OCI-LY3 (cell line): ENCODE data around the gene C1orf105.

Experiments used
- H2AFZ ChIP-seq: fragments of 200-600, 300-600 bp; shearing (Covaris generic); 2 replicates; pipeline ENCODE4 v1.6.0; 2014; ENCODE audit warnings: antibody characterized with exemption, low read depth, low read length
- H3K27ac ChIP-seq: fragments of 200-600, 300-600 bp; sonication (generic); 2 replicates; pipeline ENCODE4 v1.5.1; 2014; ENCODE audit warnings: mild to moderate bottlenecking, low read length, moderate library complexity, mixed read lengths
- H3K27me3 ChIP-seq: fragments of 200-600, 300-600 bp; sonication (generic); 2 replicates; pipeline ENCODE4 v1.6.1; 2014; ENCODE audit warnings: low read depth, low read length, mixed read lengths
- H3K36me3 ChIP-seq: fragments of 200-600, 300-600 bp; sonication (generic); replicated peaks from 2 replicates; pipeline ENCODE3; 2014; ENCODE audit warnings: low read depth, low read length, mixed read lengths
- H3K4me1 ChIP-seq: fragments of 300-600, 200-600 bp; sonication (generic); 2 replicates; pipeline ENCODE4 v1.6.1; 2014; ENCODE audit warnings: low read length, mixed read lengths
- H3K4me2 ChIP-seq: fragments of 200-600, 300-600 bp; sonication (generic); 2 replicates; pipeline ENCODE4 v1.6.1; 2014; ENCODE audit warnings: low read length, mixed read lengths
- H3K4me3 ChIP-seq: fragments of 300-600, 200-600 bp; sonication (generic); 2 replicates; pipeline ENCODE4 v1.5.1; 2014; ENCODE audit warnings: antibody characterized with exemption, mild to moderate bottlenecking, low read length, moderate library complexity
- H3K79me2 ChIP-seq: fragments of 300-600, 200-600 bp; shearing (Covaris generic); 2 replicates; pipeline ENCODE4 v1.6.1; 2014; ENCODE audit warnings: mild to moderate bottlenecking, low read length, mixed read lengths
- H3K9ac ChIP-seq: fragments of 300-600, 200-600 bp; shearing (Covaris generic); 2 replicates; pipeline ENCODE4 v1.6.0; 2014; ENCODE audit warnings: mild to moderate bottlenecking, low read length, moderate library complexity
- H3K9me3 ChIP-seq: fragments of 200-600, 300-600 bp; shearing (Covaris generic); 2 replicates; pipeline ENCODE4 v1.6.1; 2014; ENCODE audit warnings: low read length, mixed read lengths; ENCODE audit not compliant: insufficient read depth
- H4K20me1 ChIP-seq: fragments of 200-600, 300-600 bp; sonication (generic); 2 replicates; pipeline ENCODE4 v1.6.1; 2016; ENCODE audit warnings: low read length, mixed read lengths; ENCODE audit not compliant: insufficient read depth
- CTCF ChIP-seq: fragments of 200-600, 300-600 bp; sonication (generic); IDR thresholded peaks from 2 replicates; pipeline ENCODE4 v1.5.1; 2014; ENCODE audit warnings: antibody characterized with exemption, low read length, low read depth
- EZH2phosphoT487 ChIP-seq: fragments of 200-600 bp; shearing (Covaris generic); IDR thresholded peaks from 2 replicates; pipeline ENCODE4 v1.6.1; 2018; ENCODE audit warnings: antibody characterized with exemption, mixed run types, low read depth

C1orf105 gene

GRCh38 chr1:172414331-172414730, 6.2 kb upstream of the C1orf105 start:
- Histone ChIP-seq H3K79me2 (no peaks in the 10 kb centered on the region), H3K4me3 (no peak overlapping the region), H3K36me3 (no peaks in the 10 kb centered on the region), H3K9me3 (no peaks in the 10 kb centered on the region), H3K27ac (no peak overlapping the region), H2AFZ (no peak overlapping the region), H3K9ac (no peak overlapping the region), H4K20me1 (no peaks in the 10 kb centered on the region), H3K4me2 (no peak overlapping the region), H3K4me1 (peaks cover 18% of the 10 kb centered on the region), H3K27me3 (no peaks in the 10 kb centered on the region)
- TF ChIP-seq CTCF (no peak), EZH2phosphoT487 (no peak)

- Histone ChIP-seq H3K9ac (no peak overlapping the region), H3K27ac (no peak overlapping the region), H3K4me1 (peaks cover 13% of the 10 kb centered on the region), H3K4me2 (no peak overlapping the region), H3K9me3 (no peaks in the 10 kb centered on the region), H3K27me3 (no peaks in the 10 kb centered on the region), H3K4me3 (no peak overlapping the region), H2AFZ (no peak overlapping the region), H3K36me3 (no peaks in the 10 kb centered on the region), H3K79me2 (no peaks in the 10 kb centered on the region), H4K20me1 (no peaks in the 10 kb centered on the region)
- no peak for TF ChIP-seq CTCF
- no peak for TF ChIP-seq EZH2phosphoT487
These were observed 3.9 kb upstream of the C1orf105 start for GRCh38 chr1:172416496-172417035.

- H3K4me2 ChIP-seq, result no peak overlapping the region
- no peaks in the 10 kb centered on the region for H3K36me3 ChIP-seq
- H3K4me3 ChIP-seq, result no peak overlapping the region
- no peaks in the 10 kb centered on the region for H4K20me1 ChIP-seq
- H3K27ac ChIP-seq, result no peak overlapping the region
- H3K4me1 ChIP-seq, result peaks cover 3% of the 10 kb centered on the region
- no peaks in the 10 kb centered on the region for H3K9me3 ChIP-seq
- no peaks in the 10 kb centered on the region for H3K79me2 ChIP-seq
- H3K27me3 ChIP-seq, result no peaks in the 10 kb centered on the region
- TF ChIP-seq EZH2phosphoT487, result no peak
- TF ChIP-seq CTCF, result no peak
- H2AFZ ChIP-seq, result no peak overlapping the region
- no peak overlapping the region for H3K9ac ChIP-seq
These were observed 2.9 kb upstream of the C1orf105 start for GRCh38 chr1:172417557-172417956.

- H2AFZ ChIP-seq, result no peak overlapping the region
- no peaks in the 10 kb centered on the region for H3K79me2 ChIP-seq
- H3K4me2 ChIP-seq, result no peak overlapping the region
These were observed 1.6 kb downstream of the C1orf105 start for GRCh38 chr1:172421974-172422604.

More at GRCh38 chr1:172421974-172422604, 1.6 kb downstream of the C1orf105 start:
- Histone ChIP-seq H4K20me1 (no peaks in the 10 kb centered on the region), H3K4me3 (no peak overlapping the region), H3K27me3 (no peaks in the 10 kb centered on the region), H3K27ac (no peak overlapping the region), H3K4me1 (peaks cover 1% of the 10 kb centered on the region), H3K9ac (no peak overlapping the region), H3K9me3 (no peaks in the 10 kb centered on the region), H3K36me3 (no peaks in the 10 kb centered on the region)
- TF ChIP-seq EZH2phosphoT487, result no peak
- no peak for TF ChIP-seq CTCF
